H1 (cell line): ENCODE data around the gene CAMTA1. TPM values are rescaled to one million over a fixed set of nuclear protein-coding genes. Genes with fewer than 3 reads are reported as not detected.
"Not testable (repeated sequence)": the region's sequence is repeated elsewhere in the genome, so short reads cannot be mapped to it uniquely, and the experiment has no call there.

Experiments
- CTCF ChIA-PET: fragments of 300-600 bp; sonication (Branson Sonifier 250); formaldehyde crosslinking; loops from one replicate; lab custom pipeline; 2021; ENCODE audit not compliant: partially characterized antibody; lab: Charles Lee
- POLR2A ChIA-PET: fragments of 300-600 bp; sonication (Branson Sonifier 250); formaldehyde crosslinking; loops from one replicate; lab custom pipeline; 2021; ENCODE audit warnings: inconsistent platforms; ENCODE audit not compliant: partially characterized antibody; lab: Charles Lee
- DNase-seq, 2 experiments: peaks; one replicate each; pipeline versions ENCODE4 v3.0.0 to v3.0.0-alpha.2; 2010 to 2022; ENCODE audit warnings: low spot score in 2 of 2, low read depth in 1 of 2, mixed read lengths in 1 of 2
- FAIRE-seq: peaks from 2 replicates; lab custom pipeline; 2011; peaks lifted over from hg19 to GRCh38; lab: Jason Lieb, UNC
- H2AFZ ChIP-seq: 2 replicates; pipeline ENCODE4 v1.8.1; 2012; ENCODE audit warnings: low read length, inconsistent platforms
- H2AK5ac ChIP-seq: 2 replicates; pipeline ENCODE4 v1.6.1; 2013; ENCODE audit warnings: low read depth, low read length
- H2BK120ac ChIP-seq: replicated peaks from 2 replicates; pipeline ENCODE3; 2013; ENCODE audit warnings: low read depth, low read length, inconsistent platforms
- H2BK12ac ChIP-seq: 2 replicates; pipeline ENCODE4 v1.6.1; 2013; ENCODE audit warnings: low read depth, low read length
- H2BK15ac ChIP-seq: 2 replicates; pipeline ENCODE4 v1.6.1; 2013; ENCODE audit warnings: low read length
- H2BK20ac ChIP-seq: 2 replicates; pipeline ENCODE4 v1.6.1; 2013; ENCODE audit warnings: low read length
- H2BK5ac ChIP-seq: 2 replicates; pipeline ENCODE4 v1.6.1; 2013; ENCODE audit warnings: low read depth, low read length
- H3K14ac ChIP-seq: 2 replicates; pipeline ENCODE4 v1.6.1; 2013; ENCODE audit warnings: inconsistent platforms; ENCODE audit not compliant: insufficient read length
- H3K18ac ChIP-seq: 2 replicates; pipeline ENCODE4 v1.6.1; 2013; ENCODE audit warnings: low read length; ENCODE audit errors: extremely low read depth
- H3K23ac ChIP-seq: 2 replicates; pipeline ENCODE4 v1.6.1; 2013; ENCODE audit warnings: inconsistent platforms; ENCODE audit not compliant: insufficient read length
- H3K23me2 ChIP-seq: 2 replicates; pipeline ENCODE4 v1.6.1; 2013; ENCODE audit warnings: low read depth, low read length
- H3K27ac ChIP-seq: 2 replicates; pipeline ENCODE4 v1.6.1; 2011; ENCODE audit warnings: low read depth, low read length, inconsistent platforms
- H3K27me3 ChIP-seq, 4 experiments: replicated peaks in 1 of 4; 1 replicate in 1 of 4; 2 replicates in 3 of 4; pipeline versions ENCODE4 v1.6.1 to v1.8.1; 2011 to 2013; ENCODE audit warnings: low read length in 3 of 4, mild to moderate bottlenecking in 3 of 4, inconsistent platforms in 2 of 4, mixed read lengths in 2 of 4, moderate library complexity in 1 of 4; ENCODE audit not compliant: control insufficient read depth in 3 of 4, insufficient read depth in 3 of 4; ENCODE audit errors: extremely low read depth in 1 of 4
- H3K36me3 ChIP-seq, 4 experiments: 2 replicates each; pipeline versions ENCODE4 v1.6.1 to v1.8.1; 2011 to 2013; ENCODE audit warnings: mild to moderate bottlenecking in 4 of 4, low read length in 3 of 4, moderate library complexity in 2 of 4, control low read depth in 1 of 4, inconsistent platforms in 1 of 4; ENCODE audit not compliant: insufficient read depth in 4 of 4, control insufficient read depth in 2 of 4
- H3K4ac ChIP-seq: replicated peaks from 2 replicates; pipeline ENCODE3; 2013; ENCODE audit warnings: low read length, low read depth, mixed read lengths, inconsistent platforms; ENCODE audit not compliant: insufficient read length
- H3K4me1 ChIP-seq, 4 experiments: replicated peaks in 1 of 4; 1 replicate in 1 of 4; 2 replicates in 3 of 4; pipeline versions ENCODE4 v1.6.1 to v1.8.1; 2011 to 2013; ENCODE audit warnings: low read length in 3 of 4, inconsistent platforms in 2 of 4, mixed read lengths in 1 of 4; ENCODE audit not compliant: insufficient read depth in 4 of 4, control insufficient read depth in 3 of 4
- H3K4me2 ChIP-seq, 2 experiments: 2 replicates each; pipeline versions ENCODE4 v1.6.1 to v1.8.1; 2011 to 2013; ENCODE audit warnings: low read depth in 2 of 2, low read length in 2 of 2, control low read depth in 1 of 2, inconsistent platforms in 1 of 2, mild to moderate bottlenecking in 1 of 2; ENCODE audit not compliant: insufficient read depth in 1 of 2
- H3K4me3 ChIP-seq, 4 experiments: fragments of 200-600, 300-600 bp in 1 of 4; sonication (generic), shearing (Covaris generic), sonication (Bioruptor Twin) in 1 of 4; 2 replicates each; pipeline versions ENCODE4 v1.5.1 to v1.8.1; 2011 to 2016; ENCODE audit warnings: low read length in 4 of 4, low read depth in 3 of 4, control low read depth in 2 of 4, inconsistent platforms in 2 of 4, mild to moderate bottlenecking in 2 of 4, mixed read lengths in 1 of 4, moderate library complexity in 1 of 4; ENCODE audit not compliant: insufficient read depth in 2 of 4; ENCODE audit errors: extremely low read depth in 1 of 4
- H3K56ac ChIP-seq: replicated peaks from 2 replicates; pipeline ENCODE3; 2013; ENCODE audit warnings: low read depth, mild to moderate bottlenecking, mixed read lengths, low read length, inconsistent platforms; ENCODE audit not compliant: insufficient read length
- H3K79me1 ChIP-seq: 2 replicates; pipeline ENCODE4 v1.6.1; 2013; ENCODE audit warnings: low read depth, low read length, control low read depth
- H3K79me2 ChIP-seq, 2 experiments: 2 replicates each; pipeline versions ENCODE4 v1.6.1 to v1.8.1; 2012 to 2013; ENCODE audit warnings: low read length in 2 of 2, mild to moderate bottlenecking in 2 of 2, inconsistent platforms in 1 of 2; ENCODE audit not compliant: insufficient read depth in 2 of 2, control insufficient read depth in 1 of 2
- H3K9ac ChIP-seq, 4 experiments: replicated peaks in 1 of 4; 1 replicate in 1 of 4; 2 replicates in 3 of 4; pipeline versions ENCODE4 v1.6.1 to v1.8.1; 2011 to 2013; ENCODE audit warnings: low read depth in 3 of 4, low read length in 3 of 4, control low read depth in 2 of 4, mild to moderate bottlenecking in 2 of 4, moderate library complexity in 2 of 4, inconsistent platforms in 1 of 4; ENCODE audit errors: extremely low read depth in 1 of 4
- H3K9me3 ChIP-seq, 2 experiments: 2 replicates each; pipeline versions ENCODE4 v1.6.1 to v1.8.1; 2012 to 2013; ENCODE audit warnings: mild to moderate bottlenecking in 2 of 2, moderate library complexity in 2 of 2, control low read depth in 1 of 2, inconsistent platforms in 1 of 2, low read depth in 1 of 2, low read length in 1 of 2, mixed read lengths in 1 of 2; ENCODE audit not compliant: insufficient read depth in 2 of 2
- H4K20me1 ChIP-seq, 2 experiments: replicated peaks in 1 of 2; 2 replicates each; pipeline versions ENCODE3 to v1.8.1; 2011 to 2013; ENCODE audit warnings: inconsistent platforms in 2 of 2, low read length in 2 of 2, mild to moderate bottlenecking in 1 of 2; ENCODE audit not compliant: insufficient read depth in 2 of 2, control insufficient read depth in 1 of 2
- H4K5ac ChIP-seq: 2 replicates; pipeline ENCODE4 v1.6.1; 2013; ENCODE audit warnings: low read length, low read depth, mixed read lengths, inconsistent platforms; ENCODE audit not compliant: insufficient read length
- H4K8ac ChIP-seq: 2 replicates; pipeline ENCODE4 v1.8.0; 2013; ENCODE audit warnings: mild to moderate bottlenecking, moderate library complexity, low read length, inconsistent platforms; ENCODE audit not compliant: insufficient read depth; ENCODE audit errors: extremely low read depth
- H4K91ac ChIP-seq: replicated peaks from 2 replicates; pipeline ENCODE3; 2013; ENCODE audit warnings: low read length, mixed read lengths, inconsistent platforms; ENCODE audit not compliant: insufficient read length
- WGBS, 2 experiments: shearing (Covaris generic) in 1 of 2; methylation state at CpG; one replicate each; pipeline versions ENCODE4 v1.1.6 to v1.1.7; 2013 to 2015; ENCODE audit warnings: low lambda C conversion rate in 2 of 2, mixed read lengths in 2 of 2, inconsistent platforms in 1 of 2, low coverage in 1 of 2, missing lambda C conversion rate in 1 of 2; ENCODE audit not compliant: insufficient replicate concordance in 2 of 2, insufficient coverage in 1 of 2, insufficient read length in 1 of 2; ENCODE audit errors: extremely low coverage in 1 of 2, missing lambda C conversion rate in 1 of 2; 5-methylcytosine and 5-hydroxymethylcytosine counted together
- polyA plus RNA-seq, 7 experiments: library from polyadenylated mRNA; depleted of rRNA in 3 of 7; stranded (reverse) in 5 of 7; unstranded in 2 of 7; fragments of >200 nt in 5 of 7; fragments of 200-250 nt in 2 of 7; gene quantifications; 1 replicate in 5 of 7; 2 replicates in 1 of 7; 4 replicates in 1 of 7; pipeline versions ENCODE4 v1.2.1 to v1.2.3, GENCODE V29; 2011 to 2013; ENCODE audit warnings: missing spikeins in 2 of 7, mixed read lengths in 2 of 7
- total RNA-seq: library from RNA; stranded (reverse); fragmentation: NEBNext Ultra II Directional; extraction: Animal tissue kit (Norgen Biotek cat#: 25700); gene quantifications from 2 replicates; pipeline ENCODE4 v1.2.1, GENCODE V29; 2021

Gene CAMTA1
- total and polyA plus RNA-seq, 2 of the 8 experiments (the other 6 are each of a cell fraction or from before 2014, with no cell fraction given) = 65.0 to 119 TPM

DNA sequence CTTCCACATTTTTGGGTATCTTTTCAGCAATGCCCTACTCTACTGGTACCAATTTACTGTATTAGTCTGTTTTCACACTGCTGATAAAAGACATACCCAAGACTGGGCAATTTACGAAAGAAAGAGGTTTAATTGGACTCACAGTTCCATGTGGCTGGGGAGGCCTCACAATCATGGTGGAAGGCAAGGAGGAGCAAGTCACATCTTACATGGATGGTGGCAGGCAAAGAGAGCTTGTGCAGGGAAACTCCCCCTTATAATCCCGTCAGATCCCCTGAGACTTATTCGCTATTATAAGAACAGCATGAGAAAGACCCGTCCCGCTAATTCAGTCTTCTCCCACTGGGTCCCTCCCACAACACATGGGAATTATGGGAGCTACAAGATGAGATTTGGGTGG lies 136.3 kb downstream of the CAMTA1 start:
- H3K18ac ChIP-seq, H3K4me2 ChIP-seq, H3K4me1 ChIP-seq, H2AFZ ChIP-seq, H3K27me3 ChIP-seq, H3K56ac ChIP-seq, H2BK15ac ChIP-seq, H4K5ac ChIP-seq, H3K27ac ChIP-seq, H3K14ac ChIP-seq, H2BK5ac ChIP-seq, H4K8ac ChIP-seq, H2BK12ac ChIP-seq, H3K79me2 ChIP-seq, H2BK120ac ChIP-seq, FAIRE-seq, H3K23me2 ChIP-seq, H3K4me3 ChIP-seq, H2AK5ac ChIP-seq, DNase-seq, H3K23ac ChIP-seq, H2BK20ac ChIP-seq, H3K9ac ChIP-seq, H3K36me3 ChIP-seq, H4K91ac ChIP-seq, H4K20me1 ChIP-seq, H3K9me3 ChIP-seq, POLR2A ChIA-PET, H3K79me1 ChIP-seq, H3K4ac ChIP-seq: not testable (repeated sequence)
- WGBS, 2 experiments = 90% methylated on average over 5 of the region's 5 CpGs; no CpG with 5 or more reads in 1 of the 2 experiments
- CTCF ChIA-PET = interaction anchor here (0.9 to 1.0 kb wide), 2 partner anchors 54 to 120 kb away, joined by 3 read pairs; no protein-coding TSS in a partner anchor
